PC-9 (cell line): ENCODE measurements around the gene CDH19.

Experiments
- EZH2 ChIP-seq: fragments of 200-600 bp; sonication (generic); IDR thresholded peaks from 2 replicates; pipeline ENCODE4 v1.8.0; 2017; ENCODE audit warnings: antibody characterized with exemption, low read depth
- TF ChIP-seq, protein P1 (sequence below): fragments of 200-600 bp; sonication (generic); conservative IDR thresholded peaks from 2 replicates; pipeline ENCODE4 v1.6.1; 2017; ENCODE audit warnings: mixed run types, antibody characterized with exemption, mild to moderate bottlenecking, moderate library complexity

DNA sequence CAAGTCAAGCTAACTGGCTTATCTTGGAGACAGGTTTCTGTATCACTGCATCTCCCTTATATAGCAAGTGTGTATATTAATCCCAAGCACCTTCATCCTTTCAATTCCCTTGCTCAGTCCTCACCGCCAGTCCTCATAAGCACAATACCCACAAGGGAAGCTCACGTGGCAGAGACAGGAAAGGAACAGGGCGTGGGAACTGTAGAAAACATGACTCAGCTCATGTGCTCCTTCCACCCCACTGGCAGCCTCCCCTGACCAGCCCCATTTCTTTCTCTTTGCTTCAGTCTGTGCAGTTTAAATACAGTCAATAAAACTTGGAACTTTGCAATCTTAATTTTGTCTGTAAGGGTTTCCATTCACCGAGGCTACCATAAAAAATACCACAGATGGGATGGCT, 36.5 kb upstream of the CDH19 start:
- TF ChIP-seq, protein P1, sequence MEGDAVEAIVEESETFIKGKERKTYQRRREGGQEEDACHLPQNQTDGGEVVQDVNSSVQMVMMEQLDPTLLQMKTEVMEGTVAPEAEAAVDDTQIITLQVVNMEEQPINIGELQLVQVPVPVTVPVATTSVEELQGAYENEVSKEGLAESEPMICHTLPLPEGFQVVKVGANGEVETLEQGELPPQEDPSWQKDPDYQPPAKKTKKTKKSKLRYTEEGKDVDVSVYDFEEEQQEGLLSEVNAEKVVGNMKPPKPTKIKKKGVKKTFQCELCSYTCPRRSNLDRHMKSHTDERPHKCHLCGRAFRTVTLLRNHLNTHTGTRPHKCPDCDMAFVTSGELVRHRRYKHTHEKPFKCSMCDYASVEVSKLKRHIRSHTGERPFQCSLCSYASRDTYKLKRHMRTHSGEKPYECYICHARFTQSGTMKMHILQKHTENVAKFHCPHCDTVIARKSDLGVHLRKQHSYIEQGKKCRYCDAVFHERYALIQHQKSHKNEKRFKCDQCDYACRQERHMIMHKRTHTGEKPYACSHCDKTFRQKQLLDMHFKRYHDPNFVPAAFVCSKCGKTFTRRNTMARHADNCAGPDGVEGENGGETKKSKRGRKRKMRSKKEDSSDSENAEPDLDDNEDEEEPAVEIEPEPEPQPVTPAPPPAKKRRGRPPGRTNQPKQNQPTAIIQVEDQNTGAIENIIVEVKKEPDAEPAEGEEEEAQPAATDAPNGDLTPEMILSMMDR, result no peak
- TF ChIP-seq EZH2, result no peak
